H1 (cell line): ENCODE data around the gene CEP57. TPM values are rescaled to one million over a fixed set of nuclear protein-coding genes. Genes with fewer than 3 reads are reported as not detected.

Experiments
- CTCF ChIA-PET: fragments of 300-600 bp; sonication (Branson Sonifier 250); formaldehyde crosslinking; loops from one replicate; lab custom pipeline; 2021; ENCODE audit not compliant: partially characterized antibody; lab: Charles Lee
- POLR2A ChIA-PET: fragments of 300-600 bp; sonication (Branson Sonifier 250); formaldehyde crosslinking; loops from one replicate; lab custom pipeline; 2021; ENCODE audit warnings: inconsistent platforms; ENCODE audit not compliant: partially characterized antibody; lab: Charles Lee
- DNase-seq, 2 experiments: peaks; one replicate each; pipeline versions ENCODE4 v3.0.0 to v3.0.0-alpha.2; 2010 to 2022; ENCODE audit warnings: low spot score in 2 of 2, low read depth in 1 of 2, mixed read lengths in 1 of 2
- FAIRE-seq: peaks from 2 replicates; lab custom pipeline; 2011; peaks lifted over from hg19 to GRCh38; lab: Jason Lieb, UNC
- H2AFZ ChIP-seq: 2 replicates; pipeline ENCODE4 v1.8.1; 2012; ENCODE audit warnings: low read length, inconsistent platforms
- H2AK5ac ChIP-seq: 2 replicates; pipeline ENCODE4 v1.6.1; 2013; ENCODE audit warnings: low read depth, low read length
- H2BK120ac ChIP-seq: replicated peaks from 2 replicates; pipeline ENCODE3; 2013; ENCODE audit warnings: low read depth, low read length, inconsistent platforms
- H2BK12ac ChIP-seq: 2 replicates; pipeline ENCODE4 v1.6.1; 2013; ENCODE audit warnings: low read depth, low read length
- H2BK15ac ChIP-seq: 2 replicates; pipeline ENCODE4 v1.6.1; 2013; ENCODE audit warnings: low read length
- H2BK20ac ChIP-seq: 2 replicates; pipeline ENCODE4 v1.6.1; 2013; ENCODE audit warnings: low read length
- H2BK5ac ChIP-seq: 2 replicates; pipeline ENCODE4 v1.6.1; 2013; ENCODE audit warnings: low read depth, low read length
- H3K14ac ChIP-seq: 2 replicates; pipeline ENCODE4 v1.6.1; 2013; ENCODE audit warnings: inconsistent platforms; ENCODE audit not compliant: insufficient read length
- H3K18ac ChIP-seq: 2 replicates; pipeline ENCODE4 v1.6.1; 2013; ENCODE audit warnings: low read length; ENCODE audit errors: extremely low read depth
- H3K23ac ChIP-seq: 2 replicates; pipeline ENCODE4 v1.6.1; 2013; ENCODE audit warnings: inconsistent platforms; ENCODE audit not compliant: insufficient read length
- H3K23me2 ChIP-seq: 2 replicates; pipeline ENCODE4 v1.6.1; 2013; ENCODE audit warnings: low read depth, low read length
- H3K27ac ChIP-seq: 2 replicates; pipeline ENCODE4 v1.6.1; 2011; ENCODE audit warnings: low read depth, low read length, inconsistent platforms
- H3K27me3 ChIP-seq, 4 experiments: replicated peaks in 1 of 4; 1 replicate in 1 of 4; 2 replicates in 3 of 4; pipeline versions ENCODE4 v1.6.1 to v1.8.1; 2011 to 2013; ENCODE audit warnings: low read length in 3 of 4, mild to moderate bottlenecking in 3 of 4, inconsistent platforms in 2 of 4, mixed read lengths in 2 of 4, moderate library complexity in 1 of 4; ENCODE audit not compliant: control insufficient read depth in 3 of 4, insufficient read depth in 3 of 4; ENCODE audit errors: extremely low read depth in 1 of 4
- H3K36me3 ChIP-seq, 4 experiments: 2 replicates each; pipeline versions ENCODE4 v1.6.1 to v1.8.1; 2011 to 2013; ENCODE audit warnings: mild to moderate bottlenecking in 4 of 4, low read length in 3 of 4, moderate library complexity in 2 of 4, control low read depth in 1 of 4, inconsistent platforms in 1 of 4; ENCODE audit not compliant: insufficient read depth in 4 of 4, control insufficient read depth in 2 of 4
- H3K4ac ChIP-seq: replicated peaks from 2 replicates; pipeline ENCODE3; 2013; ENCODE audit warnings: low read length, low read depth, mixed read lengths, inconsistent platforms; ENCODE audit not compliant: insufficient read length
- H3K4me1 ChIP-seq, 4 experiments: replicated peaks in 1 of 4; 1 replicate in 1 of 4; 2 replicates in 3 of 4; pipeline versions ENCODE4 v1.6.1 to v1.8.1; 2011 to 2013; ENCODE audit warnings: low read length in 3 of 4, inconsistent platforms in 2 of 4, mixed read lengths in 1 of 4; ENCODE audit not compliant: insufficient read depth in 4 of 4, control insufficient read depth in 3 of 4
- H3K4me2 ChIP-seq, 2 experiments: 2 replicates each; pipeline versions ENCODE4 v1.6.1 to v1.8.1; 2011 to 2013; ENCODE audit warnings: low read depth in 2 of 2, low read length in 2 of 2, control low read depth in 1 of 2, inconsistent platforms in 1 of 2, mild to moderate bottlenecking in 1 of 2; ENCODE audit not compliant: insufficient read depth in 1 of 2
- H3K4me3 ChIP-seq, 4 experiments: fragments of 200-600, 300-600 bp in 1 of 4; sonication (generic), shearing (Covaris generic), sonication (Bioruptor Twin) in 1 of 4; 2 replicates each; pipeline versions ENCODE4 v1.5.1 to v1.8.1; 2011 to 2016; ENCODE audit warnings: low read length in 4 of 4, low read depth in 3 of 4, control low read depth in 2 of 4, inconsistent platforms in 2 of 4, mild to moderate bottlenecking in 2 of 4, mixed read lengths in 1 of 4, moderate library complexity in 1 of 4; ENCODE audit not compliant: insufficient read depth in 2 of 4; ENCODE audit errors: extremely low read depth in 1 of 4
- H3K56ac ChIP-seq: replicated peaks from 2 replicates; pipeline ENCODE3; 2013; ENCODE audit warnings: low read depth, mild to moderate bottlenecking, mixed read lengths, low read length, inconsistent platforms; ENCODE audit not compliant: insufficient read length
- H3K79me1 ChIP-seq: 2 replicates; pipeline ENCODE4 v1.6.1; 2013; ENCODE audit warnings: low read depth, low read length, control low read depth
- H3K79me2 ChIP-seq, 2 experiments: 2 replicates each; pipeline versions ENCODE4 v1.6.1 to v1.8.1; 2012 to 2013; ENCODE audit warnings: low read length in 2 of 2, mild to moderate bottlenecking in 2 of 2, inconsistent platforms in 1 of 2; ENCODE audit not compliant: insufficient read depth in 2 of 2, control insufficient read depth in 1 of 2
- H3K9ac ChIP-seq, 4 experiments: replicated peaks in 1 of 4; 1 replicate in 1 of 4; 2 replicates in 3 of 4; pipeline versions ENCODE4 v1.6.1 to v1.8.1; 2011 to 2013; ENCODE audit warnings: low read depth in 3 of 4, low read length in 3 of 4, control low read depth in 2 of 4, mild to moderate bottlenecking in 2 of 4, moderate library complexity in 2 of 4, inconsistent platforms in 1 of 4; ENCODE audit errors: extremely low read depth in 1 of 4
- H3K9me3 ChIP-seq, 2 experiments: 2 replicates each; pipeline versions ENCODE4 v1.6.1 to v1.8.1; 2012 to 2013; ENCODE audit warnings: mild to moderate bottlenecking in 2 of 2, moderate library complexity in 2 of 2, control low read depth in 1 of 2, inconsistent platforms in 1 of 2, low read depth in 1 of 2, low read length in 1 of 2, mixed read lengths in 1 of 2; ENCODE audit not compliant: insufficient read depth in 2 of 2
- H4K20me1 ChIP-seq, 2 experiments: replicated peaks in 1 of 2; 2 replicates each; pipeline versions ENCODE3 to v1.8.1; 2011 to 2013; ENCODE audit warnings: inconsistent platforms in 2 of 2, low read length in 2 of 2, mild to moderate bottlenecking in 1 of 2; ENCODE audit not compliant: insufficient read depth in 2 of 2, control insufficient read depth in 1 of 2
- H4K5ac ChIP-seq: 2 replicates; pipeline ENCODE4 v1.6.1; 2013; ENCODE audit warnings: low read length, low read depth, mixed read lengths, inconsistent platforms; ENCODE audit not compliant: insufficient read length
- H4K8ac ChIP-seq: 2 replicates; pipeline ENCODE4 v1.8.0; 2013; ENCODE audit warnings: mild to moderate bottlenecking, moderate library complexity, low read length, inconsistent platforms; ENCODE audit not compliant: insufficient read depth; ENCODE audit errors: extremely low read depth
- H4K91ac ChIP-seq: replicated peaks from 2 replicates; pipeline ENCODE3; 2013; ENCODE audit warnings: low read length, mixed read lengths, inconsistent platforms; ENCODE audit not compliant: insufficient read length
- GTF2F1 ChIP-seq: IDR thresholded peaks from 2 replicates; pipeline ENCODE4 v1.6.1; 2012; ENCODE audit warnings: low read depth, low read length, improper control_type of control experiment, borderline replicate concordance
- HDAC2 ChIP-seq, 2 experiments: fragments of 300-600 bp in 1 of 2; sonication (generic) in 1 of 2; IDR thresholded peaks; 2 replicates each; pipeline ENCODE4 v1.6.1; 2011 to 2012; ENCODE audit warnings: low read depth in 2 of 2, low read length in 2 of 2, mild to moderate bottlenecking in 2 of 2, moderate library complexity in 2 of 2, borderline replicate concordance in 1 of 2, inconsistent platforms in 1 of 2
- KDM1A ChIP-seq: fragments of 200-600, 300-600 bp; sonication (generic); IDR thresholded peaks from 2 replicates; pipeline ENCODE4 v1.7.1; 2016; ENCODE audit warnings: mild to moderate bottlenecking, low read length, borderline replicate concordance
- KDM4A ChIP-seq: IDR thresholded peaks from one replicate; pipeline ENCODE4 v1.7.1; 2012; ENCODE audit warnings: low read depth, mild to moderate bottlenecking, moderate library complexity, low read length, inconsistent platforms; ENCODE audit not compliant: severe bottlenecking
- NANOG ChIP-seq: IDR thresholded peaks from 2 replicates; pipeline ENCODE4 v1.6.1; 2011; ENCODE audit warnings: low read length, low read depth, mild to moderate bottlenecking, inconsistent platforms; ENCODE audit not compliant: insufficient read depth, poor library complexity, severe bottlenecking
- RNF2 ChIP-seq: fragments of 200-900, 300-1000 bp; sonication (generic); IDR thresholded peaks from 2 replicates; pipeline ENCODE4 v1.7.1; 2016; ENCODE audit warnings: borderline replicate concordance, low read depth, mild to moderate bottlenecking, antibody characterized with exemption, low read length; ENCODE audit not compliant: poor library complexity, severe bottlenecking; ENCODE audit errors: missing control alignments
- TEAD4 ChIP-seq: IDR thresholded peaks from 2 replicates; pipeline ENCODE4 v1.6.1; 2012; ENCODE audit warnings: low read depth, low read length, inconsistent platforms, mixed read lengths
- WGBS, 2 experiments: shearing (Covaris generic) in 1 of 2; methylation state at CpG; one replicate each; pipeline versions ENCODE4 v1.1.6 to v1.1.7; 2013 to 2015; ENCODE audit warnings: low lambda C conversion rate in 2 of 2, mixed read lengths in 2 of 2, inconsistent platforms in 1 of 2, low coverage in 1 of 2, missing lambda C conversion rate in 1 of 2; ENCODE audit not compliant: insufficient replicate concordance in 2 of 2, insufficient coverage in 1 of 2, insufficient read length in 1 of 2; ENCODE audit errors: extremely low coverage in 1 of 2, missing lambda C conversion rate in 1 of 2; 5-methylcytosine and 5-hydroxymethylcytosine counted together
- polyA plus RNA-seq, 7 experiments: library from polyadenylated mRNA; depleted of rRNA in 3 of 7; stranded (reverse) in 5 of 7; unstranded in 2 of 7; fragments of >200 nt in 5 of 7; fragments of 200-250 nt in 2 of 7; gene quantifications; 1 replicate in 5 of 7; 2 replicates in 1 of 7; 4 replicates in 1 of 7; pipeline versions ENCODE4 v1.2.1 to v1.2.3, GENCODE V29; 2011 to 2013; ENCODE audit warnings: missing spikeins in 2 of 7, mixed read lengths in 2 of 7
- total RNA-seq: library from RNA; stranded (reverse); fragmentation: NEBNext Ultra II Directional; extraction: Animal tissue kit (Norgen Biotek cat#: 25700); gene quantifications from 2 replicates; pipeline ENCODE4 v1.2.1, GENCODE V29; 2021
- TF ChIP-seq, protein P1 (sequence below): IDR thresholded peaks from 2 replicates; pipeline ENCODE4 v1.6.1; 2012; ENCODE audit warnings: inconsistent platforms
- TF ChIP-seq, protein P2 (sequence below): IDR thresholded peaks from 2 replicates; pipeline ENCODE4 v1.6.1; 2012; ENCODE audit warnings: inconsistent platforms
- TF ChIP-seq, protein P3 (sequence below): IDR thresholded peaks from 2 replicates; pipeline ENCODE4 v1.6.1; 2012; ENCODE audit warnings: low read length, inconsistent platforms

CEP57 gene
- total and polyA plus RNA-seq, 2 of the 8 experiments (the other 6 are each of a cell fraction or from before 2014, with no cell fraction given): 26.3 to 72.7 TPM

DNA sequence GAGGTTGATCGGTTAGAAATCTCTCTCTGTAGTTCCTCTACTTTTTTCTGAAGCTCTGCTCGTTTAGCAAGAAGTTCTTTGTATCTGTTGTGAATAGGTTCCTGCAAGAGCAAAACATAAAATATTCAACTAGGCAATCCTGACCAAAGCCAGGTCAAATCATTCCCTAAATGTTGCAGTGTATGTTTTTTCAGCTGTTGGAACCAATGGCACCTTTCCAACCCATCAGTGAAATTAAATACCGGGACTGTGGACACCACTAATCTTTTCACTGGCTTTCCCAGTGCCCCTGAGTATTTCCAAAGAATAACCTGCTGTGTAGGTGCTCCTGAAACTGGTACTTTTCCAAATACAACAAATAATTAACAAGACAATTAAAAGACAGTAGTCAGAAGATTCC, 45.1 kb downstream of the CEP57 start:
- Histone ChIP-seq H2BK12ac (no peak overlapping the region), H3K4me3 (no peak overlapping the region), H3K23ac (no peak overlapping the region), H2BK20ac (no peak overlapping the region), H2AK5ac (no peak overlapping the region), H3K14ac (no peak overlapping the region), H4K91ac (no peak overlapping the region), H3K79me1 (no peaks in the 10 kb centered on the region), H2BK120ac (no peak overlapping the region), H3K56ac (no peak overlapping the region), H2AFZ (no peak overlapping the region), H3K79me2 (no peaks in the 10 kb centered on the region), H2BK5ac (no peak overlapping the region), H3K18ac (no peak overlapping the region), H3K9ac (no peak overlapping the region), H3K27me3 (no peaks in the 10 kb centered on the region), H3K23me2 (no peaks in the 10 kb centered on the region), H2BK15ac (no peak overlapping the region), H3K9me3 (no peaks in the 10 kb centered on the region), H4K8ac (no peak overlapping the region), H4K5ac (no peak overlapping the region), H3K27ac (no peak overlapping the region), H4K20me1 (no peaks in the 10 kb centered on the region), H3K4me1 (no peaks in the 10 kb centered on the region), H3K4me2 (no peak overlapping the region), H3K36me3 (peaks cover 5 to 70% (median 45%) of the 10 kb centered on the region in 4 experiments; a peak in 7 of 8 replicates), H3K4ac (no peak overlapping the region)
- no peak for FAIRE-seq
- CTCF ChIA-PET: interaction anchor here (0.5 to 8.2 kb wide), 38 partner anchors 8 to 627 kb away, joined by 3 to 47 read pairs (median 4); partner anchors contain the start of genes CCDC82, JRKL and MAML2
- DNase-seq: no peak
- POLR2A ChIA-PET: interaction anchor here (1.3 to 1.7 kb wide), 3 partner anchors 17 to 589 kb away, joined by 3 to 8 read pairs (median 3); no protein-coding TSS in a partner anchor
- 95% methylated on average over 3 of the region's 3 CpGs; no CpG with 5 or more reads in 1 of the 2 experiments for WGBS, 2 experiments
- TF ChIP-seq TEAD4: no peak
- no peak for TF ChIP-seq GTF2F1
- no peak for TF ChIP-seq RNF2
- TF ChIP-seq, protein P1, sequence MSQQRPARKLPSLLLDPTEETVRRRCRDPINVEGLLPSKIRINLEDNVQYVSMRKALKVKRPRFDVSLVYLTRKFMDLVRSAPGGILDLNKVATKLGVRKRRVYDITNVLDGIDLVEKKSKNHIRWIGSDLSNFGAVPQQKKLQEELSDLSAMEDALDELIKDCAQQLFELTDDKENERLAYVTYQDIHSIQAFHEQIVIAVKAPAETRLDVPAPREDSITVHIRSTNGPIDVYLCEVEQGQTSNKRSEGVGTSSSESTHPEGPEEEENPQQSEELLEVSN: no peak
- TF ChIP-seq NANOG: no peak
- TF ChIP-seq, protein P2, sequence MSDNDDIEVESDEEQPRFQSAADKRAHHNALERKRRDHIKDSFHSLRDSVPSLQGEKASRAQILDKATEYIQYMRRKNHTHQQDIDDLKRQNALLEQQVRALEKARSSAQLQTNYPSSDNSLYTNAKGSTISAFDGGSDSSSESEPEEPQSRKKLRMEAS: no peak
- TF ChIP-seq KDM4A: no peak
- no peak for TF ChIP-seq HDAC2 (IDR thresholded peaks at IDR 0.05; ENCODE audit: borderline replicate concordance in 1 of 2, low read depth in 2 of 2, low read length in 2 of 2)
- TF ChIP-seq, protein P3, sequence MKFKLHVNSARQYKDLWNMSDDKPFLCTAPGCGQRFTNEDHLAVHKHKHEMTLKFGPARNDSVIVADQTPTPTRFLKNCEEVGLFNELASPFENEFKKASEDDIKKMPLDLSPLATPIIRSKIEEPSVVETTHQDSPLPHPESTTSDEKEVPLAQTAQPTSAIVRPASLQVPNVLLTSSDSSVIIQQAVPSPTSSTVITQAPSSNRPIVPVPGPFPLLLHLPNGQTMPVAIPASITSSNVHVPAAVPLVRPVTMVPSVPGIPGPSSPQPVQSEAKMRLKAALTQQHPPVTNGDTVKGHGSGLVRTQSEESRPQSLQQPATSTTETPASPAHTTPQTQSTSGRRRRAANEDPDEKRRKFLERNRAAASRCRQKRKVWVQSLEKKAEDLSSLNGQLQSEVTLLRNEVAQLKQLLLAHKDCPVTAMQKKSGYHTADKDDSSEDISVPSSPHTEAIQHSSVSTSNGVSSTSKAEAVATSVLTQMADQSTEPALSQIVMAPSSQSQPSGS: no peak
- TF ChIP-seq KDM1A: no peak
